ENCODE results near the gene TACC2.
"Not testable (repeated sequence)": the region's sequence is repeated elsewhere in the genome, so short reads cannot be mapped to it uniquely, and the experiment has no call there.

The TACC2 gene

DNA sequence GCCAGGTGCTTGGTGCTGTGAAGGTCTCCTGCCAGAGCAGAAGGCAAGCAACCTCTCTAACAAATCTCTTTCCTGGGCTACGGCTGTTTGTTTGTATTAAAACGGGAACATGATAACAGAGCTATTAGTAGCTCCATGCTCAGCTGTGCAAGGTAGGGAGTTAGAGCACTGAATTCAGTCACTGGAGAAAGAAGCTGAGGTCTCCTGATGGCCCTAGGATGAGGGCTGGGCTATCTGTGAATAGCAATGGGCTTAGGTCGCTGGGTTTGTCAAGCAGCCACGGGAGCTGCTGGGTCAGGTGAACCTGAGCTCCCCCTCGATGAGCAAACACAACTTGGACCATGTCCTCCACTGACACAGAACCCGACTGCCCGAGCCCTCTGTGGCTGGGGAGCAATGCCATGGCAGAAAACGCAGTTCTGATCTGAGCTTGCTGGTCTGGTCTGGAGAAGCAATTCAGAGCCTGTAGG lies 24.4 kb downstream of the TACC2 start:
- ATAC-seq = no peak
- TF ChIP-seq ISL1 (CRISPR knock-in tag; IDR thresholded peaks at IDR 0.05) (no peak), ZC3H10 (CRISPR knock-in tag; IDR thresholded peaks at IDR 0.05) (no peak), ZNF70 (CRISPR knock-in tag; IDR thresholded peaks at IDR 0.05) (no peak), ZNF565 (CRISPR knock-in tag; conservative IDR thresholded peaks at IDR 0.05; ENCODE audit: low read depth) (no peak), TCF4 (CRISPR knock-in tag; IDR thresholded peaks at IDR 0.05; ENCODE audit: borderline replicate concordance) (no peak), ZNF8 (CRISPR knock-in tag; IDR thresholded peaks at IDR 0.05) (no peak), ZFP30 (CRISPR knock-in tag; IDR thresholded peaks at IDR 0.05) (no peak), TOX (CRISPR knock-in tag; IDR thresholded peaks at IDR 0.05; ENCODE audit: borderline replicate concordance) (no peak)
- TF ChIP-seq, protein P1, sequence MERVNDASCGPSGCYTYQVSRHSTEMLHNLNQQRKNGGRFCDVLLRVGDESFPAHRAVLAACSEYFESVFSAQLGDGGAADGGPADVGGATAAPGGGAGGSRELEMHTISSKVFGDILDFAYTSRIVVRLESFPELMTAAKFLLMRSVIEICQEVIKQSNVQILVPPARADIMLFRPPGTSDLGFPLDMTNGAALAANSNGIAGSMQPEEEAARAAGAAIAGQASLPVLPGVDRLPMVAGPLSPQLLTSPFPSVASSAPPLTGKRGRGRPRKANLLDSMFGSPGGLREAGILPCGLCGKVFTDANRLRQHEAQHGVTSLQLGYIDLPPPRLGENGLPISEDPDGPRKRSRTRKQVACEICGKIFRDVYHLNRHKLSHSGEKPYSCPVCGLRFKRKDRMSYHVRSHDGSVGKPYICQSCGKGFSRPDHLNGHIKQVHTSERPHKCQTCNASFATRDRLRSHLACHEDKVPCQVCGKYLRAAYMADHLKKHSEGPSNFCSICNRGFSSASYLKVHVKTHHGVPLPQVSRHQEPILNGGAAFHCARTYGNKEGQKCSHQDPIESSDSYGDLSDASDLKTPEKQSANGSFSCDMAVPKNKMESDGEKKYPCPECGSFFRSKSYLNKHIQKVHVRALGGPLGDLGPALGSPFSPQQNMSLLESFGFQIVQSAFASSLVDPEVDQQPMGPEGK (CRISPR knock-in tag; IDR thresholded peaks at IDR 0.05; ENCODE audit: borderline replicate concordance) = no peak

DNA sequence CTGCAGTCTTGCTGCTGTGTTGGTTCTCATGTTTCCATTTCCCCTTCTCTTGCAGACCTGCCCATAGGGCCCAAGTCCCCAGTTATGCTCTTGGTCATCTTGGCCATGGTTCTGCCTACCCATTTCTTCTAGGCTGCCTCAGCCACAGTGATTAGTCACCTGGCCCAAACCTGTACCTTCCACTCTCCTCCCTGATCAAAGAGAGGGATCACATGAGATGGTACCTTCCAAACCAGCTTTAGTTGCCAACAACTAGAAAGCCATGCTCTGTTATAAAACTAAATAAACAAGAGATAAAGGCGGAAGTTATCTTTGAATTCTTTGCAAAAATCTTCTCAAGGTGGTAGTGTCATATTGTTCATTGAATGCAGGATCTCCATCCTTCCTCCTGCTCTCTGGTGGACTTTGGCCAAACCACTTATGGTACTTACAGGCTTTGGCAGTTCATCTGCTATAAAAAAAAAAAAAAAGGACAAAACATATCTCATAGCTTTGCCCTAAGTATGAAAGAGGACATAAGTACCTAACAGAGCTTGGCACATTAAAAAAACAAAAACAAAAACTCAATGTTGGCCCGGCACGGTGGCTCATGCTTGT lies 25.8 kb downstream of the TACC2 start:
- ATAC-seq = no peak
- TF ChIP-seq ZFP30 (CRISPR knock-in tag; IDR thresholded peaks at IDR 0.05) (no peak), ZFP3 (CRISPR knock-in tag; IDR thresholded peaks at IDR 0.05) (no peak), RARB (CRISPR knock-in tag; IDR thresholded peaks at IDR 0.05) (no peak)

DNA sequence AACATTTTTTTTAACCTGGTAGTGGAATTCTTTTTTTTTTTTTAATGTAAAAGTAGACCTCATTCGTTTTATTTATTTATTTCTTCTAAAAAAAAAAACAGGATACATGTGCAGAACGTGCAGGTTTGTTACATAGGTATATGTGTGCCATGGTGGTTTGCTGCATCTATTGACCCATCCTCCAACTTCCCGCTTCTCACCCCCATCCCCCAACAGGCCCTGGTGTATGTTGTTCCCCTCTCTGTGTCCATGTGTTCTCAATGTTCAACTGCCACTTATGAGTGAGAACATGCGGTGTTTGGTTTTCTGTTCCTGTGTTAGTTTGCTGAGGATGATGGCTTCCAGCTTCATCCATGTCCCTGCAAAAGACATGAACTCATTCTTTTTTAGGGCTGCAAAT lies 29.0 kb downstream of the TACC2 start:
- ATAC-seq = not testable (repeated sequence)

DNA sequence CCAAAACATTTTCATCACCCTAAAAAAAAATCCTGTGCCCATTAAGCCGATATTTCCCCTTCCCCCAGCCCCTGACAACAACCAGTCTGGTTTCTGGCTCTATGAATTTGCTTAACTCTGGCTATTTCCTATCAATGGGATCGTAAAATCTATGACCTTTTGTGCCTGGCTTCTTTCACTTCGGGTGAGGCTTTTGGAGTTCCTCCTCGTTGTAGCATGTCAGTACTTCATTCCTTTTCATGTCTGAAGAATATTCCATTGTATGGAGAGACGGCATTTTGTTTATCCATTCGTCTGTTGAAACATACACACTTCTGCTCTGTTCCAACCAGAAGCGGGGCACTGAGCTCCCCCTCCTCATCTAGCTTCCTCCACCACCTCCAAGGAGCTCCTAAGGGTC lies 29.5 kb downstream of the TACC2 start:
- TF ChIP-seq ESRRG (CRISPR knock-in tag; IDR thresholded peaks at IDR 0.05) (no peak), CSDC2 (CRISPR knock-in tag; IDR thresholded peaks at IDR 0.05) (no peak)
- ATAC-seq = no peak

DNA sequence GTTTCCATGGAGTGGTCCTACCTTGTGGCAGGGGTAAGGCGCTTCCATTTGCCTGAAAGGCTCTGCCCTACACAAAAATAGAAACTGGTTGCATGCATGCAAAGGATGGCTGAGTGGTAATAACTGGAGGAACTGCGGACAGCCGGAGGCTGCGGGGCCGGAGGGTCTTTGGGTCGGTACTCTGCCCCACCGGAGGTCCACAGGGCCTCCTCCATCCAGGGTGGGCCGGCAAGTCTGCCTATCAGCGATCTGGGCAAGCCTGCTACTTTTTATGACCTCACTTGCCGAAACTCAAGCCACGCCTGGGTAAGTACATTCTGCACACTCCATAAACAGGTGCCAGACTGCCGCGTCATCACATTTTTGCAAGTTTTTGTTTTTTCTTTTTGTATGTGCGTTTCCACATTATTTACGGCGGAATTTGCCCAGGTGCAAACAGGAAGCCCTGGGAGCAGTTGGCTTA lies 30.0 kb downstream of the TACC2 start:
- TF ChIP-seq TOX (CRISPR knock-in tag; IDR thresholded peaks at IDR 0.05; ENCODE audit: borderline replicate concordance) = no peak
- no peak for TF ChIP-seq RARB (CRISPR knock-in tag; IDR thresholded peaks at IDR 0.05)
- TF ChIP-seq ZFP30 (CRISPR knock-in tag; IDR thresholded peaks at IDR 0.05) = no peak
- TF ChIP-seq, protein P2, sequence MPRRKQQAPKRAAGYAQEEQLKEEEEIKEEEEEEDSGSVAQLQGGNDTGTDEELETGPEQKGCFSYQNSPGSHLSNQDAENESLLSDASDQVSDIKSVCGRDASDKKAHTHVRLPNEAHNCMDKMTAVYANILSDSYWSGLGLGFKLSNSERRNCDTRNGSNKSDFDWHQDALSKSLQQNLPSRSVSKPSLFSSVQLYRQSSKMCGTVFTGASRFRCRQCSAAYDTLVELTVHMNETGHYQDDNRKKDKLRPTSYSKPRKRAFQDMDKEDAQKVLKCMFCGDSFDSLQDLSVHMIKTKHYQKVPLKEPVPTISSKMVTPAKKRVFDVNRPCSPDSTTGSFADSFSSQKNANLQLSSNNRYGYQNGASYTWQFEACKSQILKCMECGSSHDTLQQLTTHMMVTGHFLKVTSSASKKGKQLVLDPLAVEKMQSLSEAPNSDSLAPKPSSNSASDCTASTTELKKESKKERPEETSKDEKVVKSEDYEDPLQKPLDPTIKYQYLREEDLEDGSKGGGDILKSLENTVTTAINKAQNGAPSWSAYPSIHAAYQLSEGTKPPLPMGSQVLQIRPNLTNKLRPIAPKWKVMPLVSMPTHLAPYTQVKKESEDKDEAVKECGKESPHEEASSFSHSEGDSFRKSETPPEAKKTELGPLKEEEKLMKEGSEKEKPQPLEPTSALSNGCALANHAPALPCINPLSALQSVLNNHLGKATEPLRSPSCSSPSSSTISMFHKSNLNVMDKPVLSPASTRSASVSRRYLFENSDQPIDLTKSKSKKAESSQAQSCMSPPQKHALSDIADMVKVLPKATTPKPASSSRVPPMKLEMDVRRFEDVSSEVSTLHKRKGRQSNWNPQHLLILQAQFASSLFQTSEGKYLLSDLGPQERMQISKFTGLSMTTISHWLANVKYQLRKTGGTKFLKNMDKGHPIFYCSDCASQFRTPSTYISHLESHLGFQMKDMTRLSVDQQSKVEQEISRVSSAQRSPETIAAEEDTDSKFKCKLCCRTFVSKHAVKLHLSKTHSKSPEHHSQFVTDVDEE (CRISPR knock-in tag; IDR thresholded peaks at IDR 0.05) = no peak
- TF ChIP-seq ISL1 (CRISPR knock-in tag; IDR thresholded peaks at IDR 0.05) = no peak
- no peak for TF ChIP-seq OSR1 (CRISPR knock-in tag; IDR thresholded peaks at IDR 0.05)
- TF ChIP-seq ZFP3 (CRISPR knock-in tag; IDR thresholded peaks at IDR 0.05) = no peak
- TF ChIP-seq, protein P3, sequence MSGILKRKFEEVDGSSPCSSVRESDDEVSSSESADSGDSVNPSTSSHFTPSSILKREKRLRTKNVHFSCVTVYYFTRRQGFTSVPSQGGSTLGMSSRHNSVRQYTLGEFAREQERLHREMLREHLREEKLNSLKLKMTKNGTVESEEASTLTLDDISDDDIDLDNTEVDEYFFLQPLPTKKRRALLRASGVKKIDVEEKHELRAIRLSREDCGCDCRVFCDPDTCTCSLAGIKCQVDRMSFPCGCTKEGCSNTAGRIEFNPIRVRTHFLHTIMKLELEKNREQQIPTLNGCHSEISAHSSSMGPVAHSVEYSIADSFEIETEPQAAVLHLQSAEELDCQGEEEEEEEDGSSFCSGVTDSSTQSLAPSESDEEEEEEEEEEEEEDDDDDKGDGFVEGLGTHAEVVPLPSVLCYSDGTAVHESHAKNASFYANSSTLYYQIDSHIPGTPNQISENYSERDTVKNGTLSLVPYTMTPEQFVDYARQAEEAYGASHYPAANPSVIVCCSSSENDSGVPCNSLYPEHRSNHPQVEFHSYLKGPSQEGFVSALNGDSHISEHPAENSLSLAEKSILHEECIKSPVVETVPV (CRISPR knock-in tag; IDR thresholded peaks at IDR 0.05) = no peak
- TF ChIP-seq, protein P4, sequence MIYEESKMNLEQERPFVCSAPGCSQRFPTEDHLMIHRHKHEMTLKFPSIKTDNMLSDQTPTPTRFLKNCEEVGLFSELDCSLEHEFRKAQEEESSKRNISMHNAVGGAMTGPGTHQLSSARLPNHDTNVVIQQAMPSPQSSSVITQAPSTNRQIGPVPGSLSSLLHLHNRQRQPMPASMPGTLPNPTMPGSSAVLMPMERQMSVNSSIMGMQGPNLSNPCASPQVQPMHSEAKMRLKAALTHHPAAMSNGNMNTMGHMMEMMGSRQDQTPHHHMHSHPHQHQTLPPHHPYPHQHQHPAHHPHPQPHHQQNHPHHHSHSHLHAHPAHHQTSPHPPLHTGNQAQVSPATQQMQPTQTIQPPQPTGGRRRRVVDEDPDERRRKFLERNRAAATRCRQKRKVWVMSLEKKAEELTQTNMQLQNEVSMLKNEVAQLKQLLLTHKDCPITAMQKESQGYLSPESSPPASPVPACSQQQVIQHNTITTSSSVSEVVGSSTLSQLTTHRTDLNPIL (CRISPR knock-in tag; IDR thresholded peaks at IDR 0.05; ENCODE audit: low read depth) = no peak
- no peak for TF ChIP-seq TCF4 (CRISPR knock-in tag; IDR thresholded peaks at IDR 0.05; ENCODE audit: borderline replicate concordance)
- TF ChIP-seq CSDC2 (CRISPR knock-in tag; IDR thresholded peaks at IDR 0.05) = no peak
- TF ChIP-seq ARNTL (CRISPR knock-in tag; IDR thresholded peaks at IDR 0.05; ENCODE audit: borderline replicate concordance, low read depth) = no peak
- TF ChIP-seq, protein P1 (CRISPR knock-in tag; IDR thresholded peaks at IDR 0.05; ENCODE audit: borderline replicate concordance) = no peak
- TF ChIP-seq ESRRG (CRISPR knock-in tag; IDR thresholded peaks at IDR 0.05) = no peak
- no peak for ATAC-seq

Data from SK-N-SH treated with all-trans-retinoic acid at 6 μM for 48 hours (cell line).